A549 (cell line): Measurements from ENCODE around the gene ATP1A2. TPM values are rescaled to one million over a fixed set of nuclear protein-coding genes. Genes with fewer than 3 reads are reported as not detected.

ENCODE experiments used
- ATAC-seq, 2 experiments: fragments of 200-7000 bp in 1 of 2; fragments of >200 bp in 1 of 2; cut with Nextera tagmentation in 1 of 2; cut with Tn5 transposase in 1 of 2; 3 replicates each; pipeline versions ENCODE4 v1.8.0 to v1.9.1; 2018 to 2020; ENCODE audit warnings: mild to moderate bottlenecking in 1 of 2, moderate library complexity in 1 of 2
- CTCF ChIA-PET: fragments of 300-600 bp; sonication (Branson Sonifier 250); formaldehyde crosslinking; extraction: SDS; loops from one replicate; lab custom pipeline; 2021; ENCODE audit warnings: antibody characterized with exemption, inconsistent platforms; lab: Yijun Ruan, JAX
- POLR2A ChIA-PET: fragments of 350-600 bp; formaldehyde crosslinking; extraction: SDS; loops from one replicate; lab custom pipeline; 2021; ENCODE audit warnings: antibody characterized with exemption, inconsistent platforms; lab: Yijun Ruan, JAX
- DNase-seq, 2 experiments: peaks; one replicate each; pipeline versions ENCODE4 v3.0.0 to v3.0.0-alpha.2; 2011 to 2016; ENCODE audit warnings: low read depth in 1 of 2, low spot score in 1 of 2
- FAIRE-seq: peaks from 2 replicates; lab custom pipeline; 2011; peaks lifted over from hg19 to GRCh38; lab: Jason Lieb, UNC
- H3K27ac ChIP-seq, 2 experiments: fragments of >200 bp; sonication (Bioruptor Twin); formaldehyde crosslinking; 3 replicates each; pipeline ENCODE4 v1.5.1; 2016 to 2017
- H3K4me1 ChIP-seq: fragments of >200 bp; sonication (Bioruptor Twin); formaldehyde crosslinking; 3 replicates; pipeline ENCODE4 v1.6.1; 2016
- H3K4me2 ChIP-seq: fragments of >200 bp; sonication (Bioruptor Twin); formaldehyde crosslinking; 3 replicates; pipeline ENCODE4 v1.6.1; 2016
- H3K4me3 ChIP-seq: fragments of >200 bp; sonication (Bioruptor Twin); formaldehyde crosslinking; 3 replicates; pipeline ENCODE4 v1.5.1; 2016
- H3K9me3 ChIP-seq: fragments of >200 bp; sonication (Bioruptor Twin); formaldehyde crosslinking; 3 replicates; pipeline ENCODE4 v1.6.1; 2016
- CBX8 ChIP-seq: fragments of 200-600 bp; sonication (generic); IDR thresholded peaks from 2 replicates; pipeline ENCODE4 v1.6.1; 2016
- EHF ChIP-seq: fragments of 250-450 bp; sonication (Bioruptor Pico); IDR thresholded peaks from 2 replicates; pipeline ENCODE4 v1.5.0; 2020; ENCODE audit warnings: mild to moderate bottlenecking
- FOSB ChIP-seq: fragments of 250-450 bp; sonication (Bioruptor Pico); IDR thresholded peaks from 2 replicates; pipeline ENCODE4 v1.5.0; 2020; ENCODE audit warnings: mild to moderate bottlenecking, moderate library complexity
- FOSL2 ChIP-seq, 2 experiments: fragments of 450-650 bp in 1 of 2; fragments of >200 bp in 1 of 2; sonication (Bioruptor Twin) in 1 of 2; formaldehyde crosslinking; IDR thresholded peaks; 2 replicates each; pipeline versions ENCODE4 v1.5.0 to v1.6.1; 2016 to 2020; ENCODE audit warnings: mild to moderate bottlenecking in 1 of 2, moderate library complexity in 1 of 2
- HEYL ChIP-seq: fragments of 250-450 bp; sonication (Bioruptor Pico); IDR thresholded peaks from 2 replicates; pipeline ENCODE4 v1.8.0; 2021; ENCODE audit warnings: mild to moderate bottlenecking, moderate library complexity
- HOXA7 ChIP-seq: fragments of 250-450 bp; sonication (Bioruptor Pico); IDR thresholded peaks from 2 replicates; pipeline ENCODE4 v1.5.0; 2020; ENCODE audit warnings: mild to moderate bottlenecking, moderate library complexity
- HOXB13 ChIP-seq: fragments of 250-450 bp; sonication (Bioruptor Pico); IDR thresholded peaks from 2 replicates; pipeline ENCODE4 v1.5.0; 2020; ENCODE audit warnings: low read depth, mild to moderate bottlenecking, moderate library complexity
- JUNB ChIP-seq: fragments of >200 bp; sonication (Bioruptor Twin); formaldehyde crosslinking; IDR thresholded peaks from 2 replicates; pipeline ENCODE4 v1.6.1; 2016
- MAFK ChIP-seq: fragments of 450-650 bp; IDR thresholded peaks from 2 replicates; pipeline ENCODE4 v1.6.1; 2014; ENCODE audit not compliant: partially characterized antibody
- MYC ChIP-seq: IDR thresholded peaks from 2 replicates; pipeline ENCODE4 v1.6.1; 2012; ENCODE audit warnings: mild to moderate bottlenecking, inconsistent platforms, low read length, improper control_type of control experiment, borderline replicate concordance
- NPAS2 ChIP-seq: fragments of 250-450 bp; sonication (Bioruptor Pico); IDR thresholded peaks from 2 replicates; pipeline ENCODE4 v1.8.0; 2022; ENCODE audit warnings: mild to moderate bottlenecking, moderate library complexity, borderline replicate concordance
- POLR2A ChIP-seq: IDR thresholded peaks from 2 replicates; pipeline ENCODE4 v1.6.1; 2012; ENCODE audit warnings: mild to moderate bottlenecking, low read length
- RARB ChIP-seq: fragments of 250-450 bp; sonication (Bioruptor Pico); IDR thresholded peaks from 2 replicates; pipeline ENCODE4 v1.8.0; 2021; ENCODE audit warnings: mild to moderate bottlenecking, moderate library complexity
- REST ChIP-seq: fragments of 200-600 bp; sonication (generic); IDR thresholded peaks from 2 replicates; pipeline ENCODE4 v1.6.1; 2016; ENCODE audit warnings: antibody characterized with exemption, mild to moderate bottlenecking, moderate library complexity
- RFX5 ChIP-seq: fragments of 450-650 bp; IDR thresholded peaks from 2 replicates; pipeline ENCODE4 v1.7.1; 2014; ENCODE audit warnings: antibody characterized with exemption, mild to moderate bottlenecking, moderate library complexity
- RNF2 ChIP-seq: fragments of 200-600 bp; sonication (generic); IDR thresholded peaks from 2 replicates; pipeline ENCODE4 v1.6.1; 2016; ENCODE audit warnings: low read depth, mild to moderate bottlenecking, antibody characterized with exemption, moderate library complexity, borderline replicate concordance
- SMC3 ChIP-seq: fragments of >200 bp; sonication (Bioruptor Twin); formaldehyde crosslinking; IDR thresholded peaks from 3 replicates; pipeline ENCODE4 v1.6.1; 2018; ENCODE audit warnings: inconsistent platforms
- SREBF2 ChIP-seq: fragments of 450-650 bp; IDR thresholded peaks from 2 replicates; pipeline ENCODE4 v1.6.1; 2014; ENCODE audit warnings: mild to moderate bottlenecking, moderate library complexity
- TFCP2L1 ChIP-seq: fragments of 250-450 bp; sonication (Bioruptor Pico); IDR thresholded peaks from 2 replicates; pipeline ENCODE4 v1.5.0; 2021; ENCODE audit warnings: mild to moderate bottlenecking
- TP53 ChIP-seq: fragments of 250-450 bp; sonication (Bioruptor Pico); IDR thresholded peaks from 2 replicates; pipeline ENCODE4 v1.5.0; 2021; ENCODE audit warnings: mild to moderate bottlenecking, moderate library complexity
- ZC3H11A ChIP-seq: fragments of 450-650 bp; IDR thresholded peaks from 2 replicates; pipeline ENCODE4 v1.6.1; 2014; ENCODE audit warnings: antibody characterized with exemption, mild to moderate bottlenecking
- ZNF302 ChIP-seq: fragments of 250-450 bp; sonication (Bioruptor Pico); IDR thresholded peaks from 2 replicates; pipeline ENCODE4 v1.9.0; 2021; ENCODE audit warnings: inconsistent platforms, mild to moderate bottlenecking, moderate library complexity
- WGBS: methylation state at CpG from one replicate; pipeline ENCODE4 v1.1.6; 2017; ENCODE audit errors: missing lambda C conversion rate; 5-methylcytosine and 5-hydroxymethylcytosine counted together
- polyA plus RNA-seq, 4 experiments: library from polyadenylated mRNA; depleted of rRNA in 3 of 4; stranded (reverse); fragments of >200 nt; fragmentation: RNase III in 1 of 4; extraction: RNeasy Plus Mini Kit Qiagen cat#74134 plus additional on column Dnase treatment in 1 of 4; gene quantifications; 2 replicates in 3 of 4; 3 replicates in 1 of 4; pipeline ENCODE4 v1.2.3, GENCODE V29; 2011 to 2017
- TF ChIP-seq, protein P1 (sequence below): fragments of 450-650 bp; IDR thresholded peaks from 2 replicates; pipeline ENCODE4 v1.6.1; 2014; ENCODE audit warnings: antibody characterized with exemption

Gene ATP1A2
- polyA plus RNA-seq, 2 of the 4 experiments (the other 2 are of a cell fraction) = 0.09 TPM; not detected in 1

- TF ChIP-seq JUNB = no peak
- TF ChIP-seq, all 56 proteins: peak for 0
Observed at GRCh38 chr1:160158534-160158933, 43.0 kb downstream of the ATP1A2 start (continued).

- no peak for FAIRE-seq
- Histone ChIP-seq H3K27ac (no peak overlapping the region), H3K9me3 (no peaks in the 10 kb centered on the region), H3K4me1 (peaks cover 7% of the 10 kb centered on the region; the same call in 1 of the 3 replicates), H3K4me2 (peak overlapping the region; percentile 14; the same call in 2 of the 3 replicates), H3K4me3 (no peak overlapping the region)
- no peak for TF ChIP-seq FOSL2 (IDR thresholded peaks at IDR 0.05)
- no peak for TF ChIP-seq FOSL2 (CRISPR knock-in tag; IDR thresholded peaks at IDR 0.05)
- TF ChIP-seq MYC = no peak
- TF ChIP-seq HEYL (CRISPR knock-in tag) = no peak
- no peak for TF ChIP-seq EHF (CRISPR knock-in tag)
- TF ChIP-seq HOXB13 = no peak
- TF ChIP-seq FOSB = no peak
- TF ChIP-seq SMC3 = no peak
- no peak for TF ChIP-seq HOXA7 (CRISPR knock-in tag)
- no peak for TF ChIP-seq JUNB
- TF ChIP-seq RFX5 = no peak
- peak in 1 of 2 experiments; percentile 41 for DNase-seq
- POLR2A ChIA-PET = no interaction called here
- ATAC-seq = peak; percentile 7 to 62; a peak in 3 of 6 replicates
- CTCF ChIA-PET = interaction anchor here (0.9 to 7.4 kb wide), 8 partner anchors 9 to 92 kb away, joined by 3 to 40 read pairs (median 5); no protein-coding TSS in a partner anchor
Observed at GRCh38 chr1:160159846-160160245, 44.3 kb downstream of the ATP1A2 start.

GRCh38 chr1:160161965-160162705, 46.6 kb downstream of the ATP1A2 start:
- 80% methylated on average over 6 of the region's 6 CpGs for WGBS
- POLR2A ChIA-PET = no interaction called here

DNA sequence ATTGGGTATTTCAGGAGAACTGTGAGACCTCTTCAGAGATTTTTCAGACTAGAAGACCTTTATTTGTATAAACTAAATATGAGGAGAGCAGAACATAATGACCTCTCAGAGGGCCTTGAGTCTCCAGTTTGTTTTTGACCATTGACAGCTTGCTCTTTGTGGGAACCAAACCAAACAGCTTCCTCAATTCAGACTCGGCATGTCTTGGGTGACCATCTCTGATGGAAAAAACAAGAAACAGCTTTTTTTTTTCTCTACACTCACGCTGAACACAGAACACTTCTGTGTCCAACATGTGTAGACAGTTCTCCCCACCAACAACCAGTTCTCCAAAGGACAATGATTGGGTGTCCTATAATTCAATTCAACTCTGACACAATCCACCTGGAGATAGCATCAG, 47.4 kb downstream of the ATP1A2 start:
- no peak for DNase-seq
- POLR2A ChIA-PET = no interaction called here
- no peak for TF ChIP-seq TFCP2L1
- TF ChIP-seq RARB (CRISPR knock-in tag) = no peak
- no peak for TF ChIP-seq RNF2
- no peak for TF ChIP-seq SREBF2
- TF ChIP-seq TP53 = no peak
- no peak for TF ChIP-seq MAFK
- no peak for TF ChIP-seq FOSL2 (IDR thresholded peaks at IDR 0.05)
- no peak for TF ChIP-seq FOSL2 (CRISPR knock-in tag; IDR thresholded peaks at IDR 0.05)
- no peak for TF ChIP-seq REST
- TF ChIP-seq POLR2A = no peak
- TF ChIP-seq, all 56 proteins: peak for 0
- CTCF ChIA-PET = interaction anchor here (1.3 to 7.4 kb wide), 4 partner anchors 12 to 61 kb away, joined by 4 to 40 read pairs (median 4); partner anchors contain the start of gene ATP1A4
- WGBS = 45% methylated on average over 2 of the region's 2 CpGs
- no peak overlapping the region for H3K27ac ChIP-seq
- H3K4me3 ChIP-seq = no peak overlapping the region
- no peak for FAIRE-seq
- ATAC-seq = no peak
- H3K4me1 ChIP-seq = peaks cover 7% of the 10 kb centered on the region; the same call in 1 of the 3 replicates
- no peaks in the 10 kb centered on the region for H3K9me3 ChIP-seq
- no peak overlapping the region for H3K4me2 ChIP-seq

More at GRCh38 chr1:160161965-160162705, 46.6 kb downstream of the ATP1A2 start:
- no peak overlapping the region for H3K4me2 ChIP-seq
- H3K27ac ChIP-seq = no peak overlapping the region
- peak in 1 of 2 experiments; percentile 27 for DNase-seq
- ATAC-seq = peak; percentile 35 to 76; a peak in 3 of 6 replicates
- no peak overlapping the region for H3K4me3 ChIP-seq
- H3K4me1 ChIP-seq = peaks cover 7% of the 10 kb centered on the region; the same call in 1 of the 3 replicates
- TF ChIP-seq EHF (CRISPR knock-in tag) = no peak
- TF ChIP-seq HEYL (CRISPR knock-in tag) = no peak
- TF ChIP-seq ZC3H11A = no peak
- no peak for TF ChIP-seq HOXB13
- TF ChIP-seq ZNF302 (CRISPR knock-in tag) = no peak
- no peak for TF ChIP-seq SMC3
- no peak for TF ChIP-seq FOSL2 (IDR thresholded peaks at IDR 0.05)
- no peak for TF ChIP-seq FOSL2 (CRISPR knock-in tag; IDR thresholded peaks at IDR 0.05)
- no peak for TF ChIP-seq SREBF2
- no peak for TF ChIP-seq CBX8
- no peak for TF ChIP-seq NPAS2 (CRISPR knock-in tag)
- TF ChIP-seq, protein P1, sequence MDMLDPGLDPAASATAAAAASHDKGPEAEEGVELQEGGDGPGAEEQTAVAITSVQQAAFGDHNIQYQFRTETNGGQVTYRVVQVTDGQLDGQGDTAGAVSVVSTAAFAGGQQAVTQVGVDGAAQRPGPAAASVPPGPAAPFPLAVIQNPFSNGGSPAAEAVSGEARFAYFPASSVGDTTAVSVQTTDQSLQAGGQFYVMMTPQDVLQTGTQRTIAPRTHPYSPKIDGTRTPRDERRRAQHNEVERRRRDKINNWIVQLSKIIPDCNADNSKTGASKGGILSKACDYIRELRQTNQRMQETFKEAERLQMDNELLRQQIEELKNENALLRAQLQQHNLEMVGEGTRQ = no peak
- no peak for FAIRE-seq
- CTCF ChIA-PET = interaction anchor here (0.7 to 7.4 kb wide), 8 partner anchors 11 to 126 kb away, joined by 3 to 40 read pairs (median 4); partner anchors contain the start of gene ATP1A4
- H3K9me3 ChIP-seq = no peaks in the 10 kb centered on the region
